NCI-H2227 (cell line): Measurements from ENCODE around the gene ABCA3.

Experiments used
- DNase-seq: peaks from one replicate; lab custom pipeline; 2025; ENCODE audit not compliant: unreplicated experiment; lab: John Stamatoyannopoulos, UW

ABCA3 gene

DNA sequence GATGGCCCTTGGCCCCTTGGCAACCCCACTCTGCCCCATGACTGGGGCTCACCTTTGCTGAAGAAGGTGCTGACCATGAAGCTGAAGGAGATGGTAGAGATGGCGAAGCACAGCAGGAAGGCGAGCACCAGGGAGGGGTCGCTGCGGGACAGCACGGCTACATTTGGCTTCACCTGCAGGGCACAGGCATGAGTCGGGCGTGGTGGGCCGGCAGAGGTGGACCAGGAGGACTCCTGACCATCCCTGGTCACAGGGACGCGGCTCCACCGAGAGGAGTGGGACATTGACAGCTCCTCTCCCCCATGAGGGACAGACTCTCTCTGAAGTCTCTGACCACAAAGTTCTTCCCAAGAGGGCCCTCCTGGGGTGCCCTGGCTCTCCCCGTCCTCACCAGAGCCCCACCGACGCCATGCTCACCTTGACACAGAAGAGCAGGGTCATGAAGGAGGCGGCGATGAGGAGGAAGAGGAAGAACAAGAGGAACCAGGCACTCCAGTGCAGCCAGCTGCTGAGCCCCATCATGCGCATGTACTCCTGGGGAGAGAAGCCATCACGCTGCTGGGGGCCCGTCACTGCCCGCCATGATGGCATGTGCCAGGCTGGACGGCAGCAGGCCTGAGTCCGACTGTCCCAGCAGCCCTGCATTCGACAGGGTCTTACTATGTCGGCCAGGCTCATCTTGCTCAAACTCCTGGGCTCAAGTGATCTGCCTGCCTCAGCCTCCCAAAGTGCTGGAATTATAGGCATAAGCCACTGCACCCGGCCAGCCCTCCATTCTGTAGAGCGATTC lies 23.1 kb downstream of the ABCA3 start:
- no peak for DNase-seq

DNA sequence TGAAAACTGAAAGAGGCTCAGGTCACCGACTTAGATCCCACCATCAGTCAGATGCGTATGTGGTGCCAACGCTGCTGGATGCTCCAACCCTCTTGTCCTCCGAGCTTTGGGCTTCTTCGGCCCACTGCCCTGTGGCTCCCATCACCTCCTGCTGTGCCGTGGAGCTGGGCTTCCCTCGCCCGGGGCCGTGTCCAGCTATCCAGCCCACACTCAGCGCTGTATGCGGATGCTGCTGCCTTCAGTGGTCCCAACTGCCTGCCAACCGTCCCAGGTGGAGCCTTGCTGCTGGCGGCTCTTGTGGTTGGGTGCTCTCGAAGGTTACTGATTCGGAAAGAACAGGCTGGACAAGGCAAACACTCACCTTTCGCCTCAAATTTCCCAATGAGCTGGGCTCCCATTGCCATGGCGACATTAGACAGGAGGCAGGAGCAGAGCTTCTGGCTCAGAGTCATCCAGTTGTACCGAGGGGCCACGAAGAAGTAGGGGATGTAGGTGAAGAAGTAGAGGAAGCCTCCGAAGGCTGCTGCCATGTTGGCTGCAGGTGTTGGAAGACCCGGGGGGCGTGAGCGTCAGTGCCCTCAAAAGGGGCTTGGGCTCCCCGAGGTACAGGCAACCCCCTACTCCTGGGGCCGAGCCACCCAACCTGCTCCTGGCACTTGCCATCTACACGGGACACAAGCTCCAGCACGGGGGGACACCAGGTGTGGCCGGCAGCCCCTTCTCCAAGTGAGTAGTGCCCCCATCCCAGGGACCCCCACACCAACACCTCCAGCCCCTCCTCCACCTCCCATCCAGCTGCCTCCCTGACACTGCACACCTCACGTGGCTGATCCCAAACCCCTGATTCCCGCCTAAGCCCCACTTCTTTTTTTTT lies 32.2 kb downstream of the ABCA3 start:
- DNase-seq, result no peak

DNA sequence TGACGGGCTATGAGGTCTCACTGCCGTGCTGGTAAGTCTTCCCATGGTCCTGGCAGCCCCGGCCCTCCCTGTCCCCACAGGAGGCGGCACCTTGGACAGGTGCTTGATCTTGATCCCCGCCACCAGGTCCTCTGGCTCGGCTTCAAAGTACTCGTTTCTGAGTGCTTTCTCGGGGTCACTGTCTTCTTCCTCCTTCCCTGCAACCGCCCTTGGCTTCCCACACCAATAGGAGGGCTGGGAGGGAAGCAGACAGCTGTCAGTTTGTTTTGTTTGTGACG lies 40.7 kb downstream of the ABCA3 start:
- no peak for DNase-seq

DNA sequence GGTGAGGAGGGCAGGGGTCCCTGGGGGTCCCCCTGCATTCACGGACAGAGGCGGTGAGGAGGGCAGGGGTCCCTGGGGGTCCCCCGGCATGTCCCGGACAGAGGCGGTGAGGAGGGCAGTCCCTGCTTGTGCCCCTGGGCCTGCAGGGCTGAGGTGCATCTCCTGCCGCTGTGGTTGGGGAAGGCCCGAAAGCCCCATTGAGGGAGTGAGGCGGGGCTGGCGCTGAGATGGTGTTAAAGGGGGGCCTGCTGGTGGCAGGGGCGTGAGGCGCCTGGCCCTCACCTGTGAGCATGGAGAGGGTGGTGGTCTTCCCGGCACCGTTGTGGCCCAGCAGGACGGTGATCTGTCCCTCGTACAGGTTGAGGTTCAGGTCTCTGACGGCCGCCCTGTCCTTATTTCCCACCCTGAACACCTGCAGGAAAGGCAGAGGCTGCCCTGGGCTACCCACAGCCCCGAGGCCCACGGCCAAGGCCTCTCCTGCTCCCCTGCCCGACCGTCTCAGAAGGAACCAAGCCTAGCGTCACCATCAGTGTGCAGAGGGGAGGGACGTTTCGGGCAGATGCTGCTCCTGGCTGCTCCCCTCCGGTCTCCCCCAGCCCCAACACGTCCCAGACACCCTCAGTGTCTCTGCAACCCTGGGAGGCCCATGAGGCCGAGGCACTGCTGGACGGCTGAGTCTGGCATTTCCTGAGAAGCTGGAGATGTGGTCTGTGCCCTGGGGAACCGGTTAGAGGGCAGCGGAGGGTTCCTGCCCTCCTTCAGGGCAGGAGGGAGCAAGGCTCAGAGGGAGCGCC lies 41.2 kb downstream of the ABCA3 start:
- DNase-seq, result no peak

DNA sequence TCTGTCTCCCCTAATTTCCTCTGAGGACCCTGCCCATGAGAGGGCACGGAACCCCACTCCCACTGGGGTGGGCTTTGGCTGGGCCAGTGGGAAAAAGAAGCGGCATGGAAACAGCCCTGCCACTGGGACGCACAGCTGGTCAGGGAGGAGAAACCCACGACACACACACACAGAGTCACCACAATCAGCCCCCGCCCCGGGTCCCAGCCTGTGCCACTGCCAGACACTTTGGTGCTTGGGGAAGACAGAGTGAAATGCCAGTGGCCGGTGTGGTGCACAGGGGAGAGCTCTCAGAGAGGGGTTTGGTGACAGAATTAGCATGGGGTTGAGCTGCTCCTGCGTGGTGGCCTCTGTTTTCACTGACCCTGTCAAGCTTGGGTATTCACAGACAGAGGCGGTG lies 41.9 kb downstream of the ABCA3 start:
- DNase-seq, result no peak

DNA sequence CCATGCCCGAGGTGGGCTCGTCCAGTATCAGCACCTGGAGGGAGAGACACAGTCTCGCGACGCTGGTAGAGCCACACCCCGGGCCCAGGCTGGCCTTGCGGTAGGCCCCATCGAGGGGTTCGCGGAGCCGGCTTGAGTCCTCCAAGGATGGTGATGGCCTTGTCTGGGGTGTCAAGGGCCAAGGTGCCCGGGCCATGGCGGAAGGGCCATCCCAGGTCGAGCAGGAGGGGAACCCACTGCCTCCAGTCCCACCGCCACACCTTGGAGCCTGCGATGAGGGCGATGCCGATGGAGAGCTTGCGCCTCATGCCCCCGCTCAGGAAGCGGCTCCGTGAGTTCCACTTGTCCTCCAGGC lies 43.0 kb downstream of the ABCA3 start:
- no peak for DNase-seq

DNA sequence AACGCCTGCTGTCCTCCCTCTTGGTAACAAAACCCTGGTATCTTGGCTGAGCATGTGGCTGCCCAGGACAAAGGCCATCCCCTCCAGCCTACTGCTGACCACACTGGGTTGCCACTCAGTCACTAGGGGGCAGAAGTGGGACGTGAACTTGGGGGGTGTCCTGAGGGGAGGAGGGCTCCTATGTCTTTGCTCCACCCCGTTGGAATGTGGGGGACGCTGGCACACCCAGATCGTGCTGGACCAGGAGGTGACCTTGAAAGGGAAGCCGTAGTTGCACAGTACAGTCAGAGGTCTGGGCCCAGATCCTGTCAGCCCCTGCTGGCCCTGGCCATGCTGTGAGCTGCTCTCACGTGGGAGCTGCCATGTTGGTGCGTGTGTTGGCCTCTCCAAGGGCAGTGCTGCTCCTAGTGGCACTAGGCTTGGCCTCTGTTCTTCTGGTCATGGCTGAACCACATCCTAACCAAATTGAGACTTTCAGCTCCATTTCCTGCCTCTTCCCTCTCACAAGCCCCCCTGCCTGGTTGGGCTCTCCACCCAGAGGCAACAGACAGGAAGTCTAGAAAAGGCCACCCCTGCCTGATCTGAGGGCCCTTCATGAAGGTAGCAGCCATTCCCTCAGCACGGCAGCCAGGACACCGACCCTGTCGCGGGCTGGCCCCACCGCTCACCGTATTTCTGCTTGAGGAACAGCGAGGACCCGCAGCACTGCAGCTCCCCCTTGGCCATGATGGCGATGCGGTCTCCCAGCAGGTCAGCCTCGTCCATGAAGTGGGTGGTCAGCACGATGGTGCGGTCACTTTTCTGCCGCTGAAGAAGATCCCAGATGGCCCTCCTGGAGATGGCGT lies 43.6 kb downstream of the ABCA3 start:
- no peak for DNase-seq

DNA sequence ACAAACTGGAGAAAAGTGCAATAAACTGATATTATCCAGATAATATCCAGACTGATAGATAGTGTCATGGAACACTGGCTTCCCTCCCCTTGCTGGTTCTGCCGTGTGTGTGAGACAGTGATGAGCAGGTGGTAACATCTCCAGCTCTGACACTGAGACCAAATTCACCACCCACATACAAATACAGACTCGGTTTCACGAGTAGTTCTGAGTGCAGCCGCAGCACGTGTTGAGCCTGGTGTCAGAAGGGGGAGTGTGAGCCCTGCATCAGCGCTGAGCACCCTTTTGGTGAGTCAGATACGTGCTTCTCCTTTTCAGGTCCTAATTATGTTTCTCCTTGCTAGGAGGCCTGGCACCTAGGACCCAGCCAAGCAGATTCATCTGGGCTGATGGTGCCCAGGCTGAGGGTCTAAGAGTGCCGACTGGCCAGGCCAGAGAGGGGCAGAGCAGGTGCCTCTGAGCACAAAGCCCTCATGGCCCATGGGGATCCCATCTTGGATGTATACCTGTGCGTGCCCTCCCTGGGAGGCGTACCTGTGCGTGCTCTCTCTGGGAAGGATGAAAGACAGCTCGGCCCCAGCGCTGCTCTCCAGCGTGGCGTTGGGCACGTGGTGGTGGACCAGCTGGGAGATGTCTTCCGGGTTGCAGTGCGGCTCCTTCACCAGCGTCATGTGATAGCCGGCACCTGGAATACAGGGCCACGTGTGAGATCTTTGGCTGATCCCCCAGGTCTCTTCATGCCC lies 45.3 kb downstream of the ABCA3 start:
- DNase-seq, result no peak

DNA sequence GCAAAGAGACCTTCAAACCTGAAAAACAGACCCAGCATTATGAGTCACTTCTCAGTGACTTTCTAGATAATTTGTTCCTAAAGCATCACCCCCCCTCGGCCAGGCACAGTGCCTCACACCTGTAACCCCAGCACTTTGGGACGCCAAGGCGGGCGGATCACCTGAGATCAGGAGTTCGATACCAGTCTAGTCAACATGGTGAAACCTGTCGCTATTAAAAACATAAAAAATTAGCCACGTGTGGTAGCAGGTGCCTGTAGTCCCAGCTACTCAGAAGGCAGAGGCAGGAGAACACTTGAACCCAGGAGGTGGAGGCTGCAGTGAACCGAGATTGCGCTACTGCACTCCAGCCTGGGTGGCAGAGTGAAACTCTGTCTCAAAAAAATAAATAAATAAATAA lies 48.3 kb downstream of the ABCA3 start:
- DNase-seq, result no peak

DNA sequence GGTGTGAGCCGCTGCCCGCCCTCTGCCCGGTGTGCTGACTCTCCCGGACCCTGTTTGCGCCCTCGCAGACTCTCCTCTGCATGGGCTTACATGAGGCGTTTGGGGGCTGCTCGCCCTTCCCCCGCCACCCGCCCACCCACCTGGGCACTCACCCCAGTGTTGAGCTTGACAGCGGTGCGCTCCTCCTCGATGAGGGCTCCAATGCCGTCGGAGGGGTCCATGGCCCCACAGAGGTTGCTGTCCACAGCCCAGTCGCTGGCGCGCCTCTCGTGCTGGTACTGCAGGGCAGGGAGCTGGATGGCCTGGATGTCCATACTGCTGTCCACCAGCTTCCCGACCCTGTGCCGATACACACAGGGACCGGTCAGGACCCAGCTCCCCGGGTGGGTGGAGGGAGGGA lies 51.2 kb downstream of the ABCA3 start:
- no peak for DNase-seq

DNA sequence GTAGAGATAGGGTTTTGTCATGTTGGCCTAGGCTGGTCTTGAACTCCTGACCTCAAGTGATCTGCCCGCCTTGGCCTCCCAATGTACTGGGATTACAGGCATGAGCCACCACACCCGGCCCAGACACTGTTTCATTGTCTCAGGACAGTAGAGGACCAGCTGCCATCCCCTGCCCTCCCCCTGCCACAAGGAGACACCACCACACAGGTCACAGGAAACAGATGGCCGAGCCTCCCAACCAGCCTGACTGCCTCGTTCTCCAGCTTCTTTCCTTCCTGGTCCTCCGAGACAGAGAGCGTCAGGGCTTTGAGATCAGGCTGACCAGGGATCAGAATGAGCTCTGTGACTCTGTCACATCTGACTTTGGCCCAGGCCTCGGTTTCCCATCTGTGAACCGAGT lies 51.8 kb downstream of the ABCA3 start:
- no peak for DNase-seq

DNA sequence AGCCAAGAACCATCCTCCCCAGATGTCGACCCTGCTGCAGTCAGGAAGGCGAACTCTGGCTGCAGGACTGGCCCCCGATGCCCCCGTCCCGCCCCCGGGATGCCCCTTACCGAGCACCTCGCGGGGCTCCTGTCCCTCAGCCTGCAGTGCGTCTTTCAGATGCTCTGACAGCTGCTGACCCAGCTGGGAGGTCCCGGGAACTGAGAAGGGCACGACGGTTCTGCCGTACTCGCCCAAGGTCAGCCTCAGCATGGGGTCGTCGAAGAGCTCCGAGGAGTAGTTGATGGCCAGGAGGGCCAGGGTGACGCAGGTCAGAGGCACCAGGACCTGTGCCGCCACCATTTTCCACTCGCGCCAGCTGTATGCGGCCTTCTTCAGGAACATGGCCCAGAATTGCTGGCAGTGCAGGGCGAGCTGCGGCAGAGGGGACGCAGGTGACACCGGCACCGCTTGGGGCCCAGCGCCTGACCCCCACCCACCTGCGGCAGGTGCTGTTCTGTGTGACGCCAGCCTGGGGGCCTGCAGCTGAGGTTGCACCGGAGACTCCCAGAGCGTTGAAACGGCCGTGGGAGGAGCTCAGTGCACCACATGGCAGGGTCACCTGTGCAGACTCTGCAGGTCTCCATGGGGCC lies 52.5 kb downstream of the ABCA3 start:
- no peak for DNase-seq

DNA sequence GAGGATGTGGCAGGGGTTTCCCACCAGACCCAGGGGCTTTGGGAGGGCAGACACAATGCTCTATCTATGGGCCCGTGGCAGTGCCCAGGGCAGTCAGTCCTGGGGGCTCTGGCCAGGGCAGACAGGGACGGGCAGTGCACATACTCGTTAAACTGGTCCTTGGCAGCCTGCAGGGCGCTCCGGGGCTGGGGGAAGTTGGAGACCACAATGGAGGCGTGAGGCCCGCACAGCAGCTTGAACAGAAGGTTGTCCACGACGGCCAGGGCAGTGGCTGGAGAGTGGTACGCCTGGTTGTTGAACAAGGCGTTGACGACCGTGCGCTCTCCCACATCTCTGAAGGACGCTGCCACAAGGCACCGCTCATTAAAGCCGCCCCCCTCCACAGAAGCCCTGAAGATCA lies 54.0 kb downstream of the ABCA3 start:
- no peak for DNase-seq

DNA sequence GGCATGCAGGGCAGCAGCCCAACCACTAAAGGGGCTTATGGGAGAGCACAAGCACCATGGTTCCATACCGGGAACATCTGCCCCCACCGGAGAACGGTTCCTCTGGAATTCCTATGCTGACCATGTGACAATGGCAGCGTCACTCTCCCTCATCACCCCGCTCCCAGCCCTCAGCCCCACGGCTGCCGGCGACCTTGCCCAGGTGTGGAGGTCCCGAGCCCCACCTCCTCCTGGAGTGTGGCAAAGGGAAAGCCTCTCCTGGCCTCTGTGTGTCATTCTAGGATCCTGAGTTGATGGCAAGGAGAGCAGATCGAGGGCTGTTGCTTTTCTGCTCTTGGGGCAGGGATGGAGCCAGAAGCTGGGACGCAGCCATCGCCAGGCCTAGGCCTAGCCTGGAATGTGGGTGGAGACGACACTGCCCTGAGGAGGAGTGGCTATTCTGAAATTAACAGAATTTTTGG lies 54.8 kb downstream of the ABCA3 start:
- no peak for DNase-seq

DNA sequence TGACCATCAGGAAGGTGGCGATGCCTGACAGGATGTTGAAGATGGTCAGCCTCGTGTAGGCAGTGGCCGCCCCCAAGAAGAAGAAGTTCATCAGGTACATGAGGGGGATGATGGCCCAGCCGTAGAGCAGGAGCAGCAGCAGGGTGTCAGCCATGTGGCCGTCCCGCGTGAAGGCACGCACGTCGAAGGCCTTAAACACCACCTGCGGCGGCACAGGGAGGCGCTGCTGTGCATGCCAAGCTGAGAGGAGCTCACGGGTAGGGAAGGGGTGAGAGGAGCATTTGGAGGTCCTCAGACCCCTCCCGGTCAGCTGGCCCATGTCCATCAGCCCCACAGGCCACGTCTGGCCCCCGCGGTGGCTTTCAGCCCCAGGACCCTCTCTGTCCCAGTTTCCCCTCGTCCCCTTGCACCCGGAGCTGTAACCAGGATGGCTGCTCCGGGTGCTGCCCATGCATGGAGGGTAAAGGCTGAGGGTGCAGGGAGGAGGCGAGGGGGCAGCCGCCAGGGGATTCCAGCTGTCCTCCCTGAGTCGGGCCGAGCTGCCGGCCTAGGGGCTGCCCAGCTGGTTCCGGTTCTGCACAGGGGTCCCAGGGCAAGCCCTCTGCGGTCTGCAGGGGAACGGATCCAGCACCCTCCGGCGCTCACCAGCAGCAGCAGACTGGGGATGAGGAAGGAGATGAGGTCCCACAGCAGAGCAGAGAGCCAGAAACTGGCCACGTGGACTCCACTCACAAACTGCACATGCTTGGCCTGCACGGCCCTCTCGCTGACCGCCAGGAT lies 55.5 kb downstream of the ABCA3 start:
- DNase-seq, result no peak

DNA sequence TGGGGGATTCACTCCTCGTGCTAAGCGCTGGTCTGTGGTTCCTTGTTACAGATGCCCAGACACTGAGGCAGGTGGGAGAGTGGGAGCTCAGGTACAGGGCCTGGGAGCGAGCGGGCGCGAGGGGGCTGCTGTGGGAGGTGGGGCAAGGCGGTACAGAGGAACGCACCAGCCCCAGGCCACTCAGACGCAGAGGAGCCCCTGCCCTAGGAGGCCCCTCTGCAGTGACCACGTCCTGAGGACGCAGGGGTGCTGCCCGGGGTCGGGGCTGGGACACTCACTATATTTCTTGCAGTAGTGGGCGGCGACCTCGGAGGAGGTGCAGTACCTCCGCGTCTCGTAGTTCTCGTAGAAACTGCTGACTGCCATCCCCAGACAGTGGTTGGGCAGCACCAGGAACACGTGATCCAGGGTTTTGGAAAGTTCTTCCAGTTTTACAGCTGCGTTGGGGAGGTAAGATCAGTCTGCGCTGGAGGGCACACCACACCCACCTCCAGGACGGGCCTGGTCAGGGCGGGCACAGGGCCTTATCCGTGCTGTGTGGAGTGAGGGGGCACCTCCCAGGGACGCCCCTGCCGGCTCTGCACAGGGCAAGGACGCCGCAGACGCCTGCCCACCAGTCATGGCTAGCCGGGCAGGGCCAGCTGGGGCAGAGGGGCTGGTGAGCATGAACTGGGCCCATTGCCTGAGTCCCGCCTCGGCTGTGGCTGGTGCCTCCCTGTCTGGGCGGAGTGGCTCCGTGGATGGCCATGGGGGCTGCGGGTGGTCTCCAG lies 56.3 kb downstream of the ABCA3 start:
- no peak for DNase-seq

DNA sequence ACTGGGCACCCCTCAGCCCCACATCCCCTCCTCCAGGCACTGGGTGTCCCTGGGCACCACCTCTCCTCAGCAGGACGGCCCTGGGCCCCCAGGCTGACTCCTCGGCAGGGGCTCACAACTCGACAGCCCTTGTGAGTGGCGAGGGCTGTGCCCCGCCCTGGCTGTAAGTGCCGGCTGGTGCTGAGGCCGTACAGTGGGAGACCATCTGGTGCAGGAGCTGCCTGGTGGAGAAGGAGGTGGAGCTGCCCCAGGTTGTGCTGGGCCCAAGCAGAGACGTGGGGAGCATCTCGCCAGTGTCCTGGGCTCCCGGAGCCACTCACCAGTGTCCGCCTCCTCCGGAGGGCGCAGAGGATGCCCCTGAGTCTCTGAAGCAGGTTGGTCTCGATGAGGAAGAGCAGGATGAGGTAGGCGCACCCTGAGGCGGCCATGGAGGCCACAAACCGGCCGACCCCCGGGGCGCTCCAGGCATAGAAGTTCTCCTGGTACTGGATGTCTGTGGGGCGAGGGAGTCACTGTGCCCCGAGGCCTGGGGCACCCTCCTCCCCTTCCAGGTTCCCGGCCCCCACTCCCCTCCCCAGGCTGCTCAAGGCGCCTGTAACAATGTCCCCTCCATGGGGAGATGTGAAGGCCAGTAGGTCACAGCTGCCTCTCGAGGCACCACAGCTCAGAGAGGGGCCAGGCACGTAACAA lies 57.5 kb downstream of the ABCA3 start:
- no peak for DNase-seq

DNA sequence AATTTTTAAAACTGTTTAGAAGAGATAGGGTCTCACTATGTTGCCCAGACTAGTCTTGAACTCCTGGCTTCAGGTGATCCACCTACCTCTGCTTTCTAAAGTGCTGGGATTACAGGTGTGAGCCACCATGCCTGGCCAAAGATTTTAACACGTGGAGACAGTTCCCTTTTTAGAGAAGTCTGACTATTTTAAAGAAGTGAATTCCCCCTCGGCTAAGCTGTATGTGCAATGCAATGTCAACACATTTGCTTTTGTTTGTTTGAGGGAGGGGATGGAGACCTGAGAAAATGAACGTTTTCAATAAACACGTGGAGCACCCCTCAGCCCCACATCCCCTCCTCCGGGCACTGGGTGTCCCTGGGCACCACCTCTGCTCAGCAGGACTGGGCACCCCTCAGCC lies 58.3 kb downstream of the ABCA3 start:
- no peak for DNase-seq
